ENCODE results near the gene EEFSEC.
A peak's percentile ranks its signal among the peaks of the same experiment; 100 is the strongest.

The EEFSEC gene

DNA sequence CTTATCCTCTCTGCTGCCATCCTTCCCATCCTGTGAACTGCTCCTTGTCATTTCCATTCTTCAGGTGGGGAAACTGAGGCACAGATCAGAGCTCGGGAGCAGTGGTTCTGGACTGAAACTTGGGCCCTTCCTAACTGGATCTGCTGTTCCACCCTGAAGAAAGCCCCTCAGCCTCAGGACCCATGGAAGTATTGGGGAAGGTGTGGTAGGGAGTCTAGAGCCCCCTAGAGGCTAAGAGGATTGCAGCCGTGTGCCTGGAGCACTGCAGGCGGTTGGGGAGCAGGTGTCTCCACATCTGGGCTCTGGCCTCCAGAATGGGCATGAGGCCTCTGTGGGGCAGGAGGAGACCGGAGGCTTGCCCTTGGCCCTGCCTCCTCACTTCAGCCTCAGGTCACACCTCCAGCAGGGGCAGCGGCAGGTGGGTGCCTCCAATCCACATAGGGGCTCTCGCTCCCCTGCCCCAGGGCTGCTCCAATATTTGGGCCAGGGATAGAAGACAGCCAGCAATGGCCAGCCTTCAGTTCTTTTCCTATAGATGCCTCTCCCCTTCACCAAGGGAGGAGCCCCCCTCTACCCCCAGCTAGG, 285.3 kb downstream of the EEFSEC start:
- TF ChIP-seq, protein P1, sequence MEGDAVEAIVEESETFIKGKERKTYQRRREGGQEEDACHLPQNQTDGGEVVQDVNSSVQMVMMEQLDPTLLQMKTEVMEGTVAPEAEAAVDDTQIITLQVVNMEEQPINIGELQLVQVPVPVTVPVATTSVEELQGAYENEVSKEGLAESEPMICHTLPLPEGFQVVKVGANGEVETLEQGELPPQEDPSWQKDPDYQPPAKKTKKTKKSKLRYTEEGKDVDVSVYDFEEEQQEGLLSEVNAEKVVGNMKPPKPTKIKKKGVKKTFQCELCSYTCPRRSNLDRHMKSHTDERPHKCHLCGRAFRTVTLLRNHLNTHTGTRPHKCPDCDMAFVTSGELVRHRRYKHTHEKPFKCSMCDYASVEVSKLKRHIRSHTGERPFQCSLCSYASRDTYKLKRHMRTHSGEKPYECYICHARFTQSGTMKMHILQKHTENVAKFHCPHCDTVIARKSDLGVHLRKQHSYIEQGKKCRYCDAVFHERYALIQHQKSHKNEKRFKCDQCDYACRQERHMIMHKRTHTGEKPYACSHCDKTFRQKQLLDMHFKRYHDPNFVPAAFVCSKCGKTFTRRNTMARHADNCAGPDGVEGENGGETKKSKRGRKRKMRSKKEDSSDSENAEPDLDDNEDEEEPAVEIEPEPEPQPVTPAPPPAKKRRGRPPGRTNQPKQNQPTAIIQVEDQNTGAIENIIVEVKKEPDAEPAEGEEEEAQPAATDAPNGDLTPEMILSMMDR (conservative IDR thresholded peaks at IDR 0.05; ENCODE audit: low read depth, low read length): peak; percentile 64
- no peak for DNase-seq (ENCODE audit: low read depth)
- H3K4me3 ChIP-seq (ENCODE audit: low read length): no peak overlapping the region

DNA sequence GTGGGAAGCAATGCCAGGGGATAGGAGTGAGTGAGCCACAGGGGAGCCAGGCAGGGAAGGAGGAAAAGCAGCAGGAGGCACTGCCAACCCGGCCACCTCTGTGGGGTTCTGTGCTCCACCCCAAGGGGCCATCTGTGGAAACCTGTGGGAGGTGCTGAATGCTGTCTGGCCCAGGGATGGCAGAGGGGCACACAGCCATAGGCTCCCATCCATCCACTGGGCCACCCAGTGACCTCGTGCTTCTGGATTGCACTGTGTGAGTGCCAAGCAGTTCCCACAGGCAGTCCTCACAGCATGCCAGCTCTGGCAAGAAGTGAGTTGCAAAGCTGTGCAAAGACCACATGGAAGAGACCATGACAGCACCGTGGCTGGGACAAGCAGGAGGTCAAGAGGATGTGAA, 285.9 kb downstream of the EEFSEC start:
- TF ChIP-seq, protein P1 (conservative IDR thresholded peaks at IDR 0.05; ENCODE audit: low read depth, low read length): no peak
- DNase-seq (ENCODE audit: low read depth): no peak

DNA sequence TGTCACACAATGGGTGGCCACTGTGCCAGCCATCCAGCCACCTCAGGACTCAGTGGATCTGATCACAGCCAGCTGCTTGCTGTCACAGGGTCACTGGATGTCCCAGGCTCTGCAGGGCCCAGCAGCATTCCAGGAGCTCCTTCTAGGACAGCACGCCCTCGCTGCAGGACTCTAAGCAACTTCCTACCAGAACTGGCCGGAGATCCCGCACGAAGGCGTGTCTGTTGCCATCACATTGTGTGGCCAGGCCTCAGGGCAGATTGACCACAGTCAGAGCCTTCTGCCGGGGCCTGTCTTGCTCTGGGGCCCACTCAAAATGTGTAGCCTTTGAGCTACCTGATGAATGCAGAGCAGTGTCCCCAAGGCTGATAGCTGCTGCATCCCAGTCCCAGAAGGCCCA, 288.8 kb downstream of the EEFSEC start:
- DNase-seq (ENCODE audit: low read depth): no peak
- TF ChIP-seq, protein P1 (conservative IDR thresholded peaks at IDR 0.05; ENCODE audit: low read depth, low read length): no peak
- H3K4me3 ChIP-seq (ENCODE audit: low read length): no peak overlapping the region

More for the DNA sequence above, 285.9 kb downstream of the EEFSEC start:
- no peak overlapping the region for H3K4me3 ChIP-seq (ENCODE audit: low read length)

DNA sequence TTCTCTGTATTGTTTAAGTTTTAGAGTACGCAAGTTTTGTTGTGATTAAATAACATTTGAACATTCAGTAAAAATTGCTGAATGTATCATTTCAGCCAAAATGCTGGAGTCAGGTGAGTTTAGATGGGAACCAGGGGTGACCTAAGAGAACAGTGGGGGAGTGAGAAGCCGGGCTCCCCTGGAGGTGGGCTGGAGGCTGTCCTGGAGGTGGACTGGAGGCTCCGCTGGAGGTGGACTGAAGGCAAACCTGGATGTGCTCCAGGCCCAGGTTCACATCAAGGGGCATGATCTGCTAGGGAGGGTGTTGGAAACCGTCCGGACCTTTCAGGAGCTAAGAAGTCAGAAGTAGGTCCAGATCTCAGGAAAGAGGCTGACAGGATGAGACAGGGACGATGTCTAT, 289.7 kb downstream of the EEFSEC start:
- H3K4me3 ChIP-seq (ENCODE audit: low read length): no peak overlapping the region
- no peak for DNase-seq (ENCODE audit: low read depth)
- TF ChIP-seq, protein P1 (conservative IDR thresholded peaks at IDR 0.05; ENCODE audit: low read depth, low read length): no peak

DNA sequence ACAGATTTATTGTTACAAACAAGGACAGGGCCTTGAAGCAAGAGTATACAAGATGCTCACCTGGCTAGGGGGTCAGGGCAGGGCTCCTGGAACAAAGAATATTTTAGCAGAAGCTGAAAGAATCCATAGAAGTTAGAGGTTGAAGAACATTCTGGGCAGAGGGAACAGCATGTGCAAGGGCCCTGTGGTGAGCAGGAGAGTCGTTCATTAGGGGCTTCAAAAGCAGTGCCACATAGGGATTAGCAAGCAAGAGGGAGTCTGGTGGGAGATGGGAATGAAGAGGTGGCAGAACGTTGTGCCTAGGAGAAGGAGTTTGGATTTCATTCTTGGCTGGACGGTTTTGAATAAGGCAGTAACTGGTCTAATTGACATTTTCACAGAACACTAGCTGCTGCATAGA, 290.5 kb downstream of the EEFSEC start:
- TF ChIP-seq, protein P1 (conservative IDR thresholded peaks at IDR 0.05; ENCODE audit: low read depth, low read length): no peak
- DNase-seq (ENCODE audit: low read depth): no peak
- no peak overlapping the region for H3K4me3 ChIP-seq (ENCODE audit: low read length)

DNA sequence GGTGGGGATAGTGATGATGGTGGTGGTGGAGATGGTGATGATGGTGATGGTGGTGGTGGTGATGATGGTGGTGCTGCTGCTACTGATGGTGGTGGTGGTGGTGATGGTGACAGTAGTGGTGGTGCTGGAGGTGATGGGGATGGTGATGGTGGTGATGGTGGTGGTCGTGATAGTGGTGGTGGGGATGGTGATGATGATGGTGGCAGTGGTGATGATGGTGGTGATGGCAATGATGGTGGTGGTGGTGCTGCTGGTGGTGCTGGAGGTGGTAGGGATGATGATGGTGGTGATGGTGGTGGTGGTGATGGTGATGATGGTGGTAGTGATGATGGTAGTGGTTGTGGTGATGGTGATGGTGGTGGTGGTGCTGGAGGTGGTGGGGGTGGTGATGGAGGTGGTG, 292.1 kb downstream of the EEFSEC start:
- no peak overlapping the region for H3K4me3 ChIP-seq (ENCODE audit: low read length)
- no peak for DNase-seq (ENCODE audit: low read depth)
- TF ChIP-seq, protein P1 (conservative IDR thresholded peaks at IDR 0.05; ENCODE audit: low read depth, low read length): no peak

DNA sequence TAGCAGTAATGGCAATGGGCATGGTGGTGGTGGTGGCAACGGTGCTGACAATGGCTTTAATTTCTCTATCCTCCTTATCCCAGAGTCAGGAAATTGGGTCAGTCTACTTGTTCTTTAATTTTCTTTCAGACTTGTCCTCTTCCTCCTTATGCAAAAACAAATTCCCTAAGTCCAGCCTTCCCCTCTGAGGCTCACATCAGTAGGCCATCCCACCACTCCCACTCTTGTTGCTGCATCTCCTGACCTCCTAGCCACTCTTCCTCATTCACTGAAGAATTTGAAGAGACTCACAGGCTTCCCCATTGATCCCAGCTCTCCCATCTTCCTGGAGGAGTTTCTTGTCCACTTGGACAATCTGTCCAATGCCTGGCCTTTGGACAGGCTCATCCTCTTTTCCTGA, 293.5 kb downstream of the EEFSEC start:
- TF ChIP-seq, protein P1 (conservative IDR thresholded peaks at IDR 0.05; ENCODE audit: low read depth, low read length): no peak
- no peak overlapping the region for H3K4me3 ChIP-seq (ENCODE audit: low read length)
- DNase-seq (ENCODE audit: low read depth): no peak

All from retinal pigment epithelial cell (primary cell).